ENCODE results near the gene ELN.

Gene ELN

DNA sequence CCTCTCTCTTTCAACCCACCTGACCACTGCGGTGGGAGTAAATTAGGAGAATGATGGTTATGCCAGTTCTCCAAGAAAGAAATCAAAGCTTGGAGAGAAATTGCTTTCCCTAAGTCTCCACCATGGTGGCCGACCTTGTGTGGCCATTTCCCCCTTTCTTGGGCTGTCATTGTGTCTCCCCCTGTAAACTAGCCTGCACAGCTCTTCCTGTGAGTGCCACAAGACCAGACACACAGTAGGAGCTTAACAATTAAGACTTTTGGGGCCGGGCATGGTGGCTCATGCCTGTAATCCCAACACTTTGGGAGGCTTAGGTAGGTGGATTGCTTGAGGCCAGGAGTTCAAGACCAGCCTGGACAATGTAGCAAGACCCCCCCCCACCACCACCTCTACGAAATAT lies 36.7 kb downstream of the ELN start:
- no peak for DNase-seq

- DNase-seq = no peak
These were observed 38.7 kb downstream of the ELN start for GRCh38 chr7:74066626-74067025.

- no peak for DNase-seq
These were observed 40.6 kb downstream of the ELN start for GRCh38 chr7:74068378-74069085.

DNA sequence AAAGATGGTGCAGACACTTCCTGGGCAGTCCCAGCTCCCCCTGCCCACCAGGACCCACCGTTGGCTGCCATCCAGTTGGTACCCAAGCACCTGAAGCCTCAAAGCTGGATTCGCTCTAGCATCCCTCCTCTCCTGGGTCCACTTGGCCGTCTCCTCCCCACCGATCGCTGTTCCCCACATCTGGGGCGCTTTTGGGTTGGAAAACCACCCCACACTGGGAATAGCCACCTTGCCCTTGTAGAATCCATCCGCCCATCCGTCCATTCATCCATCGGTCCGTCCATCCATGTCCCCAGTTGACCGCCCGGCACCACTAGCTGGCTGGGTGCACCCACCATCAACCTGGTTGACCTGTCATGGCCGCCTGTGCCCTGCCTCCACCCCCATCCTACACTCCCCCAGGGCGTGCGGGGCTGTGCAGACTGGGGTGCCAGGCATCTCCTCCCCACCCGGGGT lies 41.1 kb downstream of the ELN start:
- DNase-seq = no peak

DNA sequence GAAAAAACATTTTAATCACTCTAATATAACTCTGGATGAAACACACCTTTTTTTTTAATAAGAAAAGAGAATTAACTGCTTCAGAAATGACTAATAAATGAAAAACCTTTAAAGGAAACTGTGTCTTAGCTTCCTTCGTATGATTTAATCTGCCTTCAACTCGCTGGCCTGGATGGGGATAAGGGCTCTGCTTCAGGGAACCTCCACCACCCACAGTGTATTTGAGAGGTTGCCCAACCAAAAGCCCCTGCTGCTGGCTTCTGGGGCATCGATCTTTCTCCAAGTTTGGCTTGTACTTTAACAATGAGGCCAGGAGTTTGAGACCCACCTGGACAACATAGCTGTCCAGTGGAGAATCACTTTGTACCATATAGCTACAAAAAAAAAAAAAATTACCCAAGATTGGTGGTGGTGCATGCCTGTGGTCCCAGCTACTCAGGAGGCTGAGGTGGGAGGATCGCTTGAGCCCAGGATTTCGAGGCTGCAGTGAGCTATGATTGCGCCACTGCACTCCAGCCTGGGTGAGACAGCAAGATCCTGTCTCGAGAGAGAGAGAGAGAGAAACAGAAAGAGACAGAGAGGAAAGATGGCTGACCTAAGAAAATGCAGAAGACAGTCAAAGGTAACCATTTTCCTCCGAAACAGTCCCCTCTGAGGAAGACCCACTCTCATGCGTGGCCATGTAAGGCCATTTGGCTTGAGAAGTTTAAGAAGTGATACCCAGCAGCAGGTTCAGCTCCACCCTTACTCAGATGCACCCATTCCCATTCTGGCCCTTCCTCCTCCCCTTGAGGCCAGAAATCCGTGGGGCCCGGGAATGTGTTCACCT lies 42.0 kb downstream of the ELN start:
- DNase-seq = no peak

DNA sequence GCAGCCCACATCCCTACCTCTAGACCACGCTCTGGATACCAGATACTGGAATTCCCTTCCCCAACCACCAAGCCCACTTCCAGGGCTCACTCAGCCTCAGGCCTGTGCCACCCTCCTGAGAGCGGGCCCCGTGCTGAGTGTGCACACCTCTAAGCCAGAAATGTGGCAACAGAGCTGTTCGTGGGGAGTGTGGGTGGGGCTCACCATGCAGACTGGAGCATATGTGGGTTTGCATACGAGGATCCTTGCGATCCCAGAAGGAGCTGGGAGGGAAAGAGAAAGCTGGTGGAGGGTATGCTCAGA lies 42.6 kb downstream of the ELN start:
- no peak for DNase-seq

GRCh38 chr7:74071121-74071520 lies 43.1 kb downstream of the ELN start:
- no peak for DNase-seq

- DNase-seq = no peak
These were observed 46.8 kb downstream of the ELN start for GRCh38 chr7:74074770-74075169.

DNA sequence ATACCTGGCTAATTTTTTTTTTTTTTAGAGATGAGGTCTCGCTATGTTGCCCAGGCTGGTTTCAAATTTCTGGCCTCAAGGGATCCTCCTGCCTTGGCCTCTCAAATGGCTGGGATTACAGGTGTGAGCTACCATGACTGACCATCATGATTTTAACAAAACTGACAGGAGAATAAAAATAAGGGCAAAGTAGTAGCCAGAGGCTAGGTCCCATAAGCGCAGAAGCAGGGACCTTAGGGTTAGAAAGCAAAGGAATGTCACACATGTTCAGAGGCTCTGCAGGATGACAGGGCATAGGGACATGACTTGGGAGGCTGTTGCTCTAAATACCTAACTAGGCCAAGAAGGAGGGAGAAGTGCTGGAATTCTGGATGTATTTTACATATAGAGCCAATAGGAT lies 50.5 kb downstream of the ELN start:
- no peak for DNase-seq

DNA sequence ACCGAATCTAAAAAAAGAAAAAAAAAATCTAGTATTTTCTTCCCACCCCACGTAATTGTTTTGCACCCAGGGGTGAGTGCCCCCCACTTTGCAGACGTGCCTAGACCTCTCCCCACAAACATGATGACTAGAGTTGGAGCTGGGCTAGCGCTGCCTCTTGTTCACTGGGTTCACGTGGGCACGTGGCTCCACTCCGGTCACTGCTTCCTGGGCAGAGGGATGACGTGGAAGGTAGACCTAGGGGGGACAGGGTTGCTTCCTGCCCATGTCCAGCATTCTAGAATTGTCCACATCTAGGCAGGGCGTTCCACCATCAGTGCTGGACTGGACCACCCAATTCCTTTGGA lies 54.8 kb downstream of the ELN start:
- DNase-seq = no peak

DNA sequence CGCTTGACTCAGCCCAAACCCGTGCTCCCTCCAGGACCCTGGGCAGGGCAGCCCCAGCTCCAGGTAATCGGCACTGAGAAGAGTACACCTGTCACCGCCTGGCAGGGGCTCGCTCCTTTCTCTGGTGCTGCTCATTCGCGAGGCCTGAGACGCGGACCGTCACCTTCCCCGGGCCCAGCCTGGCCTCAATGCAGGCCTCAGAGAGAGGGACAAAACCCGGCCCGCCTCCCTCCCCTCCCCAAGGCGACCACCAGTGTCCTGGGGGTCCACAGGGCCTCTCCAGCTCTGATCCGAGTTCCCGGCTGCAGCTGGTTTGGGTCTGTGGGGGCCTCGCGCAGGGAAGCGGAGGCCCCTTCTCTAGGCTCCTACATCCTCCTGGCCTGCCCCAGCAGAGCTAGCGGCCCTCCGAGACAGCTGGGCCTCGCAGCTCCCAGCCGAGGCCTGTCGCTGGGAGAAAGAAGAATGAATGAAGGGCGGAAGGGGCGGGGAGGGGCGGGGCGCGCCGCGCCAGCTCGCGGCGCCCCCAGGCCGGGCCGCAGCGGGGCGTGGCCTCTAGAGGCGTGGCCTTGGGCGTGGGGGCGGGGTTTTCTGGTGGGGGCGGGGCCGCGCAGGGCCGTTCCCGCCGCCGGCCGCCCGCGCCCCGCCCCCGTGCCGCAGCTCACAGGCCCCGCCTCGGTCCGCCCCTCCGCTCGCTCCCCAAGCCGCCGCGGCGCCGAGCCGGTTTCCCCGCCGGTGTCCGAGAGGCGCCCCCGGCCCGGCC lies 55.3 kb downstream of the ELN start, which contains the start of gene LIMK1:
Gene LIMK1 (plus strand): TSS at position 688 of the 760 bp plus-strand sequence. CDS start 187 bp downstream, outside the sequence.
- peak; percentile 91 for DNase-seq

- peak; percentile 70 for DNase-seq
These were observed 56.2 kb downstream of the ELN start for GRCh38 chr7:74083928-74084721.

- DNase-seq = no peak
These were observed 57.0 kb downstream of the ELN start for GRCh38 chr7:74084722-74085578.

- DNase-seq = no peak
These were observed 59.9 kb downstream of the ELN start for GRCh38 chr7:74087791-74088453.

DNA sequence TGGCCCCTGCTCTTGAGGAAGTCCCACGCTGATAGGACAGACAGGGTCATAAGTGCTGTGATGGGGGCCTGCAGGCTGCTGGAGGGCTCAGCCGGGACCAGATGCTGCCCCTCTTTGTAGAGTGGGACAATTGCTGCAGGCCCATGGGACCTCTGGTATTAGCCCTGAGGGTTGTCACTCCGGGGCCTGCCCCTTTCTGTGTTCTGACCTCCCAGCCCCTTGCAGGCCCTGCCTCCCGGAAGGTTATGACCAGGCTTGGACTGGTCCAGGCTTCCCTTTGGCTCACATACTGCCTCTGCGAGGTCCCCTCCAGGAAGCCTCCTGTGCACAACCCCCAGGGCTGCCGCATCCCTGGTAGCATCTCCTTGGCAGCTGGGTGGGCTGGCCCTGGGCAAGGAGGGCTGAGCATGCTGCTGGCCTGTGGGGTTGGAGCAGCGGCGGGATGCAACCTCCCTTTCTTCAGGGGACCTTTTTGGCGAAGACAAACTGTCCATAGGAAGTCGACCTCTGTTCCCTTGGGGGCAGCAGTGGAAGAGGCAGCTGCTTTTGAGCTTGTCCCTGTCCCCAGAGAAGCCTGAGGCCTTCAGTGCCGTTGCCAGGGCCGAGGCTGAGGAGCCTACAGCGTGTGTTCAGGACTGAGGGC lies 64.5 kb downstream of the ELN start:
- no peak for DNase-seq

GRCh38 chr7:74092964-74093471 lies 65.0 kb downstream of the ELN start:
- DNase-seq = no peak

GRCh38 chr7:74093671-74094223 lies 65.8 kb downstream of the ELN start:
- DNase-seq = no peak

GRCh38 chr7:74094224-74095101 lies 66.5 kb downstream of the ELN start:
- DNase-seq = peak; percentile 86

DNA sequence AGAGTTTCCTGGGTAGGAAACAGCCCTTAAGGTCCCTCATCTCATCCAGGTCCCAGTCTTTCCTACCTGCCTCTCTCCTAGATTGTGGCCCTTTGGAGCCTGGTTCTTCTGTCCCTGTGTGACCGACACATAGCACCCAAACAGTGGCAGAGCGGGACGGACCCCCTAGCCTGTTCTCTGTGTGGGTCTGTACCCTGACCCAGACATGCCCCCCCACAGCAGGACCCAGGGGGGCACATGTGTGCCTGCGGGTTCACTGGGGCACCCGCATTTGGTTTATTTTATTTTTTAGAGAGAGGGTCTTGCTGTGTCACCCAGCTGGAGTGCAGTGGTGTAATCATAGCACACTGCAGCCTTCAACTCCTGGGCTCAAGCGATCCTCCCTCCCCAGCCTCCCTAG lies 67.2 kb downstream of the ELN start:
- no peak for DNase-seq

Measured in activated CD8-positive, alpha-beta memory T cell treated with anti-CD3 and anti-CD28 coated beads, Interleukin-2, amount 50 U/mL, for 48 hours (primary cell).